Measurements from ENCODE around the gene CLEC12A.
"Not testable (repeated sequence)": the region's sequence is repeated elsewhere in the genome, so short reads cannot be mapped to it uniquely, and the experiment has no call there.

The CLEC12A gene

GRCh38 chr12:9951026-9951675 lies 20.1 kb upstream of the CLEC12A start:
- DNase-seq: no peak
- no peaks in the 10 kb centered on the region for H3K36me3 ChIP-seq
- H3K4me1 ChIP-seq: no peaks in the 10 kb centered on the region
- no peak overlapping the region for H3K4me3 ChIP-seq
- intact Hi-C loops (cut with DNase I; ENCODE audit: low total_unique reads): no loop called here
- no peaks in the 10 kb centered on the region for H3K27me3 ChIP-seq
- H3K9me3 ChIP-seq: no peaks in the 10 kb centered on the region
- H3K27ac ChIP-seq: no peak overlapping the region
- TF ChIP-seq CTCF (IDR thresholded peaks at IDR 0.05): no peak

DNA sequence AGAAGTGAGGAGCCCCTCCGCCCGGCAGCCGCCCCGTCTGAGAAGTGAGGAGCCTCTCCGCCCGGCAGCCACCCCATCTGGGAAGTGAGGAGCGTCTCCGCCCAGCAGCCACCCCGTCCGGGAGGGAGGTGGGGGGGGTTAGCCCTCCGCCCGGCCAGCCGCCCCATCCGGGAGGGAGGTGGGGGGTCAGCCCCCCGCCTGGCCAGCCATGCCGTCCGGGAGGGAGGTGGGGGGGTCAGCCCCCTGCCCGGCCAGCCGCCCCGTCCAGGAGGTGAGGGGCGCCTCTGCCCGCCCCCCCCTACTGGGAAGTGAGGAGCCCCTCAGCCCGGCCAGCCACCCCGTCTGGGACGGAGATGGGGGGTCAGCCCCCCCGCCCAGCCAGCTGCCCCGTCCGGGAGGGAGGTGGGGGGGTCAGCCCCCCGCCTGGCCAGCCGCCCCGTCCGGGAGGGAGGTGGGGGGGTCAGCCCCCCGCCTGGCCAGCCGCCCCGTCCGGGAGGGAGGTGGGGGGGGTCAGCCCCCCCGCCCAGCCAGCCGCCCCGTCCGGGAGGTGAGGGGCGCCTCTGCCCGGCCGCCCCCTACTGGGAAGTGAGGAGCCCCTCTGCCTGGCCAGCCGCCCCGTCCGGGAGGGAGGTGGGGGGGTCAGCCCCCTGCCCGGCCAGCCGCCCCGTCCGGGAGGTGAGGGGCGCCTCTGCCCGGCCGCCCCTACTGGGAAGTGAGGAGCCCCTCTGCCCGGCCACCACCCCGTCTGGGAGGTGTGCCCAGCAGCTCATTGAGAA lies 18.1 kb upstream of the CLEC12A start:
- intact Hi-C loops (cut with DNase I; ENCODE audit: low total_unique reads); H3K4me1 ChIP-seq; H3K9me3 ChIP-seq; H3K27ac ChIP-seq; DNase-seq; H3K36me3 ChIP-seq; H3K27me3 ChIP-seq; H3K4me3 ChIP-seq: not testable (repeated sequence)

- Histone ChIP-seq H3K27ac (no peak overlapping the region), H3K36me3 (no peaks in the 10 kb centered on the region), H3K9me3 (no peaks in the 10 kb centered on the region), H3K4me3 (no peak overlapping the region), H3K4me1 (no peaks in the 10 kb centered on the region), H3K27me3 (no peaks in the 10 kb centered on the region)
- DNase-seq: no peak
- intact Hi-C loops (cut with DNase I; ENCODE audit: low total_unique reads): no loop called here
- no peak for TF ChIP-seq CTCF (IDR thresholded peaks at IDR 0.05)
Observed at GRCh38 chr12:9957834-9958233, 13.4 kb upstream of the CLEC12A start.

GRCh38 chr12:9960590-9960989 lies 10.6 kb upstream of the CLEC12A start:
- no peaks in the 10 kb centered on the region for H3K4me1 ChIP-seq
- H3K4me3 ChIP-seq: no peak overlapping the region
- intact Hi-C loops (cut with DNase I; ENCODE audit: low total_unique reads): no loop called here
- no peak for DNase-seq
- no peaks in the 10 kb centered on the region for H3K36me3 ChIP-seq
- H3K27me3 ChIP-seq: no peaks in the 10 kb centered on the region
- TF ChIP-seq CTCF (IDR thresholded peaks at IDR 0.05): no peak
- H3K9me3 ChIP-seq: no peaks in the 10 kb centered on the region
- no peak overlapping the region for H3K27ac ChIP-seq

GRCh38 chr12:9961106-9961505 lies 10.1 kb upstream of the CLEC12A start:
- no peak for DNase-seq
- intact Hi-C loops (cut with DNase I; ENCODE audit: low total_unique reads): no loop called here
- no peak overlapping the region for H3K27ac ChIP-seq
- H3K9me3 ChIP-seq: no peaks in the 10 kb centered on the region
- no peaks in the 10 kb centered on the region for H3K36me3 ChIP-seq
- no peaks in the 10 kb centered on the region for H3K4me1 ChIP-seq
- H3K4me3 ChIP-seq: no peak overlapping the region
- TF ChIP-seq CTCF (IDR thresholded peaks at IDR 0.05): no peak
- no peaks in the 10 kb centered on the region for H3K27me3 ChIP-seq

- Histone ChIP-seq H3K27ac (no peak overlapping the region), H3K4me1 (no peaks in the 10 kb centered on the region), H3K4me3 (no peak overlapping the region), H3K36me3 (no peaks in the 10 kb centered on the region), H3K27me3 (no peaks in the 10 kb centered on the region), H3K9me3 (no peaks in the 10 kb centered on the region)
- DNase-seq: no peak
- TF ChIP-seq CTCF (IDR thresholded peaks at IDR 0.05): no peak
- intact Hi-C loops (cut with DNase I; ENCODE audit: low total_unique reads): no loop called here
Observed at GRCh38 chr12:9961901-9962300, 9.3 kb upstream of the CLEC12A start.
